ENCODE results near the gene DENND1A. TPM values are rescaled to one million over a fixed set of nuclear protein-coding genes. Genes with fewer than 3 reads are reported as not detected.

The DENND1A gene
- total RNA-seq, 1 donor from 2014 or later: 13.6 TPM

GRCh38 chr9:123362856-123363255, 567.1 kb downstream of the DENND1A start:
- ATAC-seq (no peak), DNase-seq (ENCODE audit: missing footprints) (no peak)
- intact Hi-C loops (cut with DNase I): no loop called here

- no peak for DNase-seq (ENCODE audit: missing footprints)
- ATAC-seq: no peak
- intact Hi-C loops (cut with DNase I): no loop called here
These were observed 568.0 kb downstream of the DENND1A start for GRCh38 chr9:123361731-123362510.

GRCh38 chr9:123361086-123361730, 568.7 kb downstream of the DENND1A start:
- DNase-seq (ENCODE audit: missing footprints) (no peak), ATAC-seq (no peak)
- intact Hi-C loops (cut with DNase I): no loop called here

- ATAC-seq (no peak), DNase-seq (ENCODE audit: missing footprints) (no peak)
- intact Hi-C loops (cut with DNase I): no loop called here
These were observed 569.5 kb downstream of the DENND1A start for GRCh38 chr9:123360161-123361085.

- intact Hi-C loops (cut with DNase I): loop anchor here (2.0 kb wide), 1 partner anchor 25 kb away; no protein-coding TSS in a partner anchor
- DNase-seq (ENCODE audit: missing footprints): no peak
- no peak for ATAC-seq
These were observed 570.4 kb downstream of the DENND1A start for GRCh38 chr9:123359546-123359945.

- intact Hi-C loops (cut with DNase I): loop anchor here (2.0 kb wide), 1 partner anchor 26 kb away; no protein-coding TSS in a partner anchor
- DNase-seq (ENCODE audit: missing footprints): no peak
- no peak for ATAC-seq
These were observed 570.8 kb downstream of the DENND1A start for GRCh38 chr9:123359106-123359505.

GRCh38 chr9:123358181-123358905, 571.6 kb downstream of the DENND1A start:
- intact Hi-C loops (cut with DNase I): loop anchor here (2.0 kb wide), 1 partner anchor 26 kb away; no protein-coding TSS in a partner anchor

GRCh38 chr9:123357743-123358059, 572.2 kb downstream of the DENND1A start:
- intact Hi-C loops (cut with DNase I): loop anchor here (2.0 kb wide), 1 partner anchor 27 kb away; no protein-coding TSS in a partner anchor
- no peak for DNase-seq (ENCODE audit: missing footprints)
- ATAC-seq: no peak

More at GRCh38 chr9:123358181-123358905, 571.6 kb downstream of the DENND1A start:
- DNase-seq (ENCODE audit: missing footprints) (no peak), ATAC-seq (no peak)

- no peak for ATAC-seq
- intact Hi-C loops (cut with DNase I): no loop called here
- DNase-seq (ENCODE audit: missing footprints): no peak
These were observed 572.8 kb downstream of the DENND1A start for GRCh38 chr9:123356851-123357742.

GRCh38 chr9:123355761-123356431, 574.0 kb downstream of the DENND1A start, which contains the start of gene CRB2:
TSS of gene CRB2 (plus strand) at chr9:123356197. CDS start at chr9:123356261, 64 bp downstream.
- DNase-seq (ENCODE audit: missing footprints): no peak
- ATAC-seq: no peak
- intact Hi-C loops (cut with DNase I): no loop called here

GRCh38 chr9:123354806-123355508, 575.0 kb downstream of the DENND1A start:
- DNase-seq (ENCODE audit: missing footprints) (no peak), ATAC-seq (no peak)
- intact Hi-C loops (cut with DNase I): loop anchor here (1.0 to 5.0 kb wide), 2 partner anchors 30 to 273 kb away; no protein-coding TSS in a partner anchor

GRCh38 chr9:123353984-123354591, 575.8 kb downstream of the DENND1A start:
- intact Hi-C loops (cut with DNase I): loop anchor here (1.0 to 5.0 kb wide), 2 partner anchors 31 to 272 kb away; no protein-coding TSS in a partner anchor
- ATAC-seq (peak; percentile 72), DNase-seq (ENCODE audit: missing footprints) (no peak)

GRCh38 chr9:123353041-123353440, 576.9 kb downstream of the DENND1A start:
- ATAC-seq (no peak), DNase-seq (ENCODE audit: missing footprints) (no peak)
- intact Hi-C loops (cut with DNase I): loop anchor here (5.0 kb wide), 1 partner anchor 271 kb away; no protein-coding TSS in a partner anchor

GRCh38 chr9:123350590-123351310, 579.2 kb downstream of the DENND1A start:
- ATAC-seq (no peak), DNase-seq (ENCODE audit: missing footprints) (no peak)
- intact Hi-C loops (cut with DNase I): loop anchor here (5.0 kb wide), 1 partner anchor 268 kb away; no protein-coding TSS in a partner anchor
